GM12892 (cell line): ENCODE measurements around the gene FAM98C.

ENCODE experiments used
- POLR2A ChIP-seq: IDR thresholded peaks from 2 replicates; pipeline ENCODE4 v1.6.1; 2011; ENCODE audit warnings: low read depth, low read length, control low read depth
- POLR2AphosphoS5 ChIP-seq: IDR thresholded peaks from 2 replicates; pipeline ENCODE4 v1.6.1; 2011; ENCODE audit warnings: low read depth, low read length, control low read depth
- TAF1 ChIP-seq: IDR thresholded peaks from 2 replicates; pipeline ENCODE4 v1.6.1; 2011; ENCODE audit warnings: low read depth, mild to moderate bottlenecking, control low read depth, low read length, borderline replicate concordance

DNA sequence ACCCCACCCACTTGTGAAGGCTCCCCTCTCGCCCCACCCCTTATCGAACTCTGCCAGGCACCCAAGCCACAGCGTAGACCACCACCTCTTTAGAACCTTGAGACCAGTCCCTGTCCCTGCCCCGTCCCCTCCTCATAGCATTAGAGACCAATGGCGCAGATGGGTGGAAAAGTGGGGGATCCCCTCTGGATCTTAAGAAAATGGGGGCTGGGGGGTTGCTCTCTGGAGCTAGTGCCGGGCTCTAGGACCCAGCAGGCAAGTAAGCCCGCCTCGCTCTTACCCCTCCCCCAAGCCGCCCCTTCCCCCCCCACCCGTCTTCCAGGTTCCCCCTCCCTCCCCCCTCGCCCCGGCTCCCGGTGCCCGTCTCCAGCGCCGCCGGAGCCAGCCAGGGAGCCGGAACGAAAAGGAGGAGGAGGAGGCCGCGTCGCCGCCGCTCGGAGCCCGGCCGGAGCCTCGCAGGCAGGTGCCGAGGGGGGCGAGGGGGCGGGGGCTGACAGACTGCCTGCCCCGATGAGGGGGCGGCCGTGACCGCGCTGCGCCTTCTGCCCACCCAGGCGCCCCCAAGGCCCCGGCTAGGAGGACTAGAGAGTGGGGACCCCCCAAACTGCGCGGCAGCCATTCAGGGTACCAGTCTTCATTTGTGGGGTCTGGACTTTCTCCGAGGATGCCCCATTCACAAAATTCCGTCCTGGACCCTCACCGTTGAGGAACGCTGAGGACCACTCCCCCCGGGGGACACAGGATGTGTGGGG lies 14.4 kb upstream of the FAM98C start, which contains the start of gene SPRED3:
- TF ChIP-seq POLR2A (no peak), TAF1 (no peak), POLR2AphosphoS5 (no peak)
